HCT116 (cell line): Measurements from ENCODE around the gene FGF14. TPM values are rescaled to one million over a fixed set of nuclear protein-coding genes. Genes with fewer than 3 reads are reported as not detected.

Experiments used
- ATAC-seq: fragments of 200-7000 bp; cut with Tn5 transposase; 2 replicates; pipeline ENCODE4 v1.9.1; 2020; ENCODE audit warnings: mild to moderate bottlenecking, moderate library complexity
- BruUV-seq: library from RNA; stranded (reverse); fragments of 400-500 nt; replicated peaks from 2 replicates; lab custom pipeline; 2021; lab: Mats Ljungman, UMichigan
- CTCF ChIA-PET: fragments of 300-600 bp; sonication (Branson Sonifier 250); formaldehyde crosslinking; loops from one replicate; lab custom pipeline; 2021; ENCODE audit warnings: antibody characterized with exemption; lab: Charles Lee
- POLR2A ChIA-PET: fragments of 300-600, 350-600 bp; sonication (Branson Sonifier 250); formaldehyde crosslinking; loops from one replicate; lab custom pipeline; 2021; ENCODE audit warnings: antibody characterized with exemption; lab: Charles Lee
- RAD21 ChIA-PET, 2 experiments: fragments of 300-600 bp; sonication (Branson Sonifier 250); formaldehyde crosslinking; loops; one replicate each; lab custom pipeline; 2023; ENCODE audit warnings: low total read pairs in 2 of 2; ENCODE audit not compliant: uncharacterized antibody in 2 of 2, unreplicated experiment in 2 of 2, low non-redundant PET in 1 of 2; lab: Charles Lee
- DNase-seq: peaks from one replicate; pipeline ENCODE4 v3.0.0-alpha.2; 2010; ENCODE audit warnings: low read depth, low spot score
- H2AFZ ChIP-seq: fragments of 200-600 bp; shearing (Covaris generic), sonication (generic); 2 replicates; pipeline ENCODE4 v1.6.1; 2017; ENCODE audit warnings: low read depth, mixed run types, mixed read lengths, antibody characterized with exemption, low read length; ENCODE audit not compliant: poor library complexity, severe bottlenecking
- H3K27ac ChIP-seq: 2 replicates; pipeline ENCODE4 v1.5.1; 2012; ENCODE audit warnings: low read depth, low read length
- H3K27me3 ChIP-seq: fragments of 200-600 bp; sonication (generic); 2 replicates; pipeline ENCODE4 v1.6.1; 2016; ENCODE audit warnings: mixed run types, low read length, mixed read lengths; ENCODE audit not compliant: insufficient read depth
- H3K36me3 ChIP-seq, 2 experiments: fragments of 200-500 bp in 1 of 2; fragments of 200-600 bp in 1 of 2; sonication (Bioruptor generic) in 1 of 2; sonication (generic) in 1 of 2; 2 replicates each; pipeline versions ENCODE4 v1.5.1 to v1.6.1; 2014 to 2016; ENCODE audit warnings: low read length in 2 of 2, inconsistent platforms in 1 of 2, mixed read lengths in 1 of 2, mixed run types in 1 of 2; ENCODE audit not compliant: insufficient read depth in 2 of 2, control insufficient read depth in 1 of 2
- H3K4me1 ChIP-seq, 2 experiments: fragments of 200-600 bp in 1 of 2; sonication (generic) in 1 of 2; 2 replicates each; pipeline versions ENCODE4 v1.5.1 to v1.6.1; 2012 to 2017; ENCODE audit warnings: low read length in 2 of 2, inconsistent platforms in 1 of 2, mild to moderate bottlenecking in 1 of 2, mixed read lengths in 1 of 2, mixed run types in 1 of 2, moderate library complexity in 1 of 2; ENCODE audit not compliant: insufficient read depth in 2 of 2, control insufficient read depth in 1 of 2
- H3K4me2 ChIP-seq: fragments of 200-600 bp; sonication (generic); 2 replicates; pipeline ENCODE4 v1.6.1; 2017; ENCODE audit warnings: mixed run types, low read length, mixed read lengths
- H3K4me3 ChIP-seq, 2 experiments: fragments of 200-600 bp in 1 of 2; sonication (generic) in 1 of 2; replicated peaks in 1 of 2; 2 replicates each; pipeline ENCODE4 v1.5.1; 2011 to 2016; ENCODE audit warnings: low read length in 2 of 2, control low read depth in 1 of 2, low read depth in 1 of 2, mild to moderate bottlenecking in 1 of 2, mixed read lengths in 1 of 2, mixed run types in 1 of 2
- H3K79me2 ChIP-seq: fragments of 200-600 bp; sonication (generic); 2 replicates; pipeline ENCODE4 v1.6.1; 2017; ENCODE audit warnings: mild to moderate bottlenecking, mixed run types, low read length, moderate library complexity, mixed read lengths; ENCODE audit not compliant: insufficient read depth
- H3K9ac ChIP-seq: fragments of 200-600 bp; sonication (generic); 2 replicates; pipeline ENCODE4 v1.6.1; 2016; ENCODE audit warnings: low read length, mixed read lengths
- H3K9me2 ChIP-seq: fragments of 200-600 bp; sonication (generic), shearing (Covaris generic); 2 replicates; pipeline ENCODE4 v1.6.1; 2017; ENCODE audit warnings: mixed run types, mild to moderate bottlenecking, moderate library complexity; ENCODE audit not compliant: insufficient read depth
- H3K9me3 ChIP-seq, 2 experiments: fragments of 200-500 bp in 1 of 2; fragments of 200-600 bp in 1 of 2; sonication (Bioruptor generic) in 1 of 2; sonication (generic) in 1 of 2; 2 replicates each; pipeline ENCODE4 v1.6.1; 2014 to 2017; ENCODE audit warnings: low read length in 2 of 2, mixed read lengths in 2 of 2, inconsistent platforms in 1 of 2, low read depth in 1 of 2, mild to moderate bottlenecking in 1 of 2, mixed run types in 1 of 2, moderate library complexity in 1 of 2; ENCODE audit not compliant: control insufficient read depth in 1 of 2, insufficient read depth in 1 of 2
- H4K20me1 ChIP-seq: fragments of 200-600 bp; sonication (generic), shearing (Covaris generic); 2 replicates; pipeline ENCODE4 v1.6.1; 2017; ENCODE audit warnings: mixed run types, mild to moderate bottlenecking, moderate library complexity; ENCODE audit not compliant: insufficient read depth
- FOSL1 ChIP-seq: IDR thresholded peaks from 2 replicates; pipeline ENCODE4 v1.6.1; 2012; ENCODE audit warnings: low read depth
- POLR2A ChIP-seq: IDR thresholded peaks from 2 replicates; pipeline ENCODE4 v1.7.0; 2011; ENCODE audit warnings: borderline replicate concordance; ENCODE audit not compliant: insufficient read depth, insufficient read length; ENCODE audit errors: extremely low read depth
- POLR2AphosphoS5 ChIP-seq: IDR thresholded peaks from 2 replicates; pipeline ENCODE4 v1.6.1; 2011; ENCODE audit warnings: mild to moderate bottlenecking, low read depth, low read length, moderate library complexity
- RAD21 ChIP-seq: IDR thresholded peaks from 2 replicates; pipeline ENCODE4 v1.6.1; 2012; ENCODE audit warnings: low read depth, mild to moderate bottlenecking
- SIN3A ChIP-seq: IDR thresholded peaks from 2 replicates; pipeline ENCODE4 v1.6.1; 2012; ENCODE audit warnings: low read depth
- TCF7L2 ChIP-seq: IDR thresholded peaks from 2 replicates; pipeline ENCODE4 v1.7.0; 2011; ENCODE audit warnings: borderline replicate concordance, inconsistent platforms; ENCODE audit not compliant: insufficient read depth, insufficient read length; ENCODE audit errors: extremely low read depth
- YY1 ChIP-seq: IDR thresholded peaks from 2 replicates; pipeline ENCODE4 v1.6.1; 2011; ENCODE audit warnings: low read length, low read depth, moderate library complexity, mild to moderate bottlenecking; ENCODE audit not compliant: insufficient replicate concordance; ENCODE audit errors: extremely low read depth
- ZNF274 ChIP-seq: fragments of 200-500 bp; sonication (Bioruptor generic); IDR thresholded peaks from 2 replicates; pipeline ENCODE4 v1.6.1; 2014; ENCODE audit warnings: mild to moderate bottlenecking, low read depth, low read length, inconsistent platforms
- intact Hi-C: fragments of 100-400 bp; cut with micrococcal nuclease; formaldehyde crosslinking; loops from 2 replicates; pipeline ENCODE4 v1.10.0; 2022
- total RNA-seq: library from RNA; stranded (reverse); gene quantifications from one replicate; pipeline ENCODE4 v1.2.1, GENCODE V29; 2021; ENCODE audit not compliant: unreplicated experiment
- TF ChIP-seq, protein P1 (sequence below): IDR thresholded peaks from 2 replicates; pipeline ENCODE4 v1.6.1; 2012
- TF ChIP-seq, protein P2 (sequence below): IDR thresholded peaks from 2 replicates; pipeline ENCODE4 v1.6.1; 2012; ENCODE audit warnings: low read depth

FGF14 gene
- total RNA-seq, 1 experiment from 2014 or later = not detected

- Histone ChIP-seq H3K9me2 (no peaks in the 10 kb centered on the region), H3K27me3 (no peaks in the 10 kb centered on the region), H3K9me3 (no peaks in the 10 kb centered on the region), H3K79me2 (no peaks in the 10 kb centered on the region), H3K27ac (no peak overlapping the region), H3K4me2 (no peak overlapping the region), H3K36me3 (no peaks in the 10 kb centered on the region), H2AFZ (no peak overlapping the region), H3K4me3 (no peak overlapping the region), H3K4me1 (no peaks in the 10 kb centered on the region), H3K9ac (no peak overlapping the region), H4K20me1 (no peaks in the 10 kb centered on the region)
- CTCF ChIA-PET = no interaction called here
- BruUV-seq = no TSS peak
- RAD21 ChIA-PET = no interaction called here
- TF ChIP-seq SIN3A (no peak), TCF7L2 (no peak), POLR2AphosphoS5 (no peak), POLR2A (no peak), FOSL1 (no peak), YY1 (no peak)
- POLR2A ChIA-PET = no interaction called here
- intact Hi-C loops = no loop called here
- ATAC-seq (no peak), DNase-seq (no peak)
These were observed 121.5 kb downstream of the FGF14 start for GRCh38 chr13:102280366-102280765.

DNA sequence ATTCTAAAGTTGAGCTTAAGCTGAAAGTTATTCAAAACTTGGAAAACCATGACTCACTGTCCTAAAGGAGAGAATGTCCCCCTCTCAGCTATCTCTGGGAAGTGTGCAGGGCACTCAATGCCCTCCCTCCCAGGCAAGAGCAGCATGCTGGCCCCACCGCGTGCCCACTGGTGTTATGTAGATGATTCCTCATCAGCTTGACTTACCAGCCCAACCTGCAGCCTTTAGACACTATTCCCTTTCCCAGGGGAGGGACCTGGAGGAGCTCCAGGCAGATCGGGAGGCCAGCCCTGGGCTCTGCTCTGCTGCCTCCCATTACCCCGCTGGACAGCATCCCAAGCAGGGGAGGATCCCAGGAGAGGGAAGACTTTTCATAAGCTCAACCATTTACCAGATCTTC lies 124.6 kb downstream of the FGF14 start:
- no peak for DNase-seq
- Histone ChIP-seq H3K9ac (no peak overlapping the region), H2AFZ (no peak overlapping the region), H3K27me3 (no peaks in the 10 kb centered on the region), H3K9me3 (no peaks in the 10 kb centered on the region), H3K4me2 (no peak overlapping the region), H3K4me1 (no peaks in the 10 kb centered on the region), H3K9me2 (no peaks in the 10 kb centered on the region), H3K79me2 (no peaks in the 10 kb centered on the region), H4K20me1 (no peaks in the 10 kb centered on the region), H3K36me3 (no peaks in the 10 kb centered on the region), H3K4me3 (no peak overlapping the region), H3K27ac (no peak overlapping the region)
- ChIA-PET POLR2A (no interaction called here), CTCF (no interaction called here), RAD21 (no interaction called here)
- no peak for ATAC-seq
- TF ChIP-seq, protein P1, sequence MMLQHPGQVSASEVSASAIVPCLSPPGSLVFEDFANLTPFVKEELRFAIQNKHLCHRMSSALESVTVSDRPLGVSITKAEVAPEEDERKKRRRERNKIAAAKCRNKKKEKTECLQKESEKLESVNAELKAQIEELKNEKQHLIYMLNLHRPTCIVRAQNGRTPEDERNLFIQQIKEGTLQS = no peak
- TF ChIP-seq ZNF274 (no peak), YY1 (no peak), RAD21 (no peak), FOSL1 (no peak)
- TF ChIP-seq, protein P2, sequence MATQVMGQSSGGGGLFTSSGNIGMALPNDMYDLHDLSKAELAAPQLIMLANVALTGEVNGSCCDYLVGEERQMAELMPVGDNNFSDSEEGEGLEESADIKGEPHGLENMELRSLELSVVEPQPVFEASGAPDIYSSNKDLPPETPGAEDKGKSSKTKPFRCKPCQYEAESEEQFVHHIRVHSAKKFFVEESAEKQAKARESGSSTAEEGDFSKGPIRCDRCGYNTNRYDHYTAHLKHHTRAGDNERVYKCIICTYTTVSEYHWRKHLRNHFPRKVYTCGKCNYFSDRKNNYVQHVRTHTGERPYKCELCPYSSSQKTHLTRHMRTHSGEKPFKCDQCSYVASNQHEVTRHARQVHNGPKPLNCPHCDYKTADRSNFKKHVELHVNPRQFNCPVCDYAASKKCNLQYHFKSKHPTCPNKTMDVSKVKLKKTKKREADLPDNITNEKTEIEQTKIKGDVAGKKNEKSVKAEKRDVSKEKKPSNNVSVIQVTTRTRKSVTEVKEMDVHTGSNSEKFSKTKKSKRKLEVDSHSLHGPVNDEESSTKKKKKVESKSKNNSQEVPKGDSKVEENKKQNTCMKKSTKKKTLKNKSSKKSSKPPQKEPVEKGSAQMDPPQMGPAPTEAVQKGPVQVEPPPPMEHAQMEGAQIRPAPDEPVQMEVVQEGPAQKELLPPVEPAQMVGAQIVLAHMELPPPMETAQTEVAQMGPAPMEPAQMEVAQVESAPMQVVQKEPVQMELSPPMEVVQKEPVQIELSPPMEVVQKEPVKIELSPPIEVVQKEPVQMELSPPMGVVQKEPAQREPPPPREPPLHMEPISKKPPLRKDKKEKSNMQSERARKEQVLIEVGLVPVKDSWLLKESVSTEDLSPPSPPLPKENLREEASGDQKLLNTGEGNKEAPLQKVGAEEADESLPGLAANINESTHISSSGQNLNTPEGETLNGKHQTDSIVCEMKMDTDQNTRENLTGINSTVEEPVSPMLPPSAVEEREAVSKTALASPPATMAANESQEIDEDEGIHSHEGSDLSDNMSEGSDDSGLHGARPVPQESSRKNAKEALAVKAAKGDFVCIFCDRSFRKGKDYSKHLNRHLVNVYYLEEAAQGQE = no peak
- intact Hi-C loops = no loop called here
- no TSS peak for BruUV-seq
